Measurements from ENCODE around the gene RAB23. TPM values are rescaled to one million over a fixed set of nuclear protein-coding genes. Genes with fewer than 3 reads are reported as not detected.

Gene RAB23
- total and polyA plus RNA-seq, 2 donors (not counting 3 experiments of a cell fraction or from before 2014, with no cell fraction given): 3.4 to 9.4 TPM

- intact Hi-C loops (cut with micrococcal nuclease) (no loop called here), dilution Hi-C loops (cut with MboI; ENCODE audit: extremely low pct_ligation_motif_present, low sequenced_read_pairs) (no loop called here)
- Histone ChIP-seq H4K20me1 (replicated peaks; ENCODE audit: control insufficient read depth, extremely low read depth, insufficient read depth, low read length) (no peaks in the 10 kb centered on the region), H3K36me3 (ENCODE audit: control insufficient read depth in 2 of 2, extremely low read depth in 1 of 2, insufficient read depth in 2 of 2, low read length in 2 of 2) (no peaks in the 10 kb centered on the region), H3K27ac (ENCODE audit: insufficient read depth, low read depth, low read length) (no peak overlapping the region), H3K79me2 (ENCODE audit: control insufficient read depth, insufficient read depth, low read length) (no peaks in the 10 kb centered on the region), H2AFZ (ENCODE audit: low read depth, low read length) (no peak overlapping the region), H3K4me3 (replicated peaks in 1 of 3; ENCODE audit: insufficient read depth in 1 of 3, low read depth in 1 of 3, low read length in 3 of 3) (no peak overlapping the region), H3K27me3 (ENCODE audit: control insufficient read depth in 2 of 2, insufficient read depth in 2 of 2, low read length in 2 of 2) (peaks cover 2 to 3% of the 10 kb centered on the region in 2 experiments), H3K9ac (replicated peaks; ENCODE audit: extremely low read depth, insufficient read depth, low read length) (no peak overlapping the region), H3K9me1 (replicated peaks; ENCODE audit: control insufficient read depth, extremely low read depth, insufficient read depth, low read length) (no peaks in the 10 kb centered on the region), H3K9me3 (replicated peaks; ENCODE audit: control insufficient read depth, insufficient read depth, low read length) (no peaks in the 10 kb centered on the region), H3K4me1 (ENCODE audit: control insufficient read depth, extremely low read depth, insufficient read depth, low read length) (peaks cover 12% of the 10 kb centered on the region), H3K4me2 (ENCODE audit: insufficient read depth, low read length) (no peak overlapping the region)
- FAIRE-seq: no peak
- ChIA-PET POLR2A (no interaction called here), CTCF (no interaction called here)
- TF ChIP-seq MYC (IDR thresholded peaks at IDR 0.05; ENCODE audit: low read depth, low read length) (no peak), GATA2 (IDR thresholded peaks at IDR 0.05; ENCODE audit: insufficient read depth, insufficient read length, low read depth, low read length) (no peak), JUN (IDR thresholded peaks at IDR 0.05; ENCODE audit: borderline replicate concordance, insufficient read depth, insufficient read length, low read depth) (no peak), EZH2 (IDR thresholded peaks at IDR 0.05; ENCODE audit: borderline replicate concordance, low read depth, low read length, severe bottlenecking) (no peak), POLR2AphosphoS5 (IDR thresholded peaks at IDR 0.05; ENCODE audit: insufficient read depth, low read depth, low read length) (no peak), POLR2A (IDR thresholded peaks at IDR 0.05; ENCODE audit: low read depth, low read length) (no peak), MAX (IDR thresholded peaks at IDR 0.05; ENCODE audit: insufficient read depth, insufficient read length) (no peak), FOS (IDR thresholded peaks at IDR 0.05; ENCODE audit: borderline replicate concordance, insufficient read depth, low read length) (no peak), CTCF (IDR thresholded peaks at IDR 0.05; ENCODE audit: extremely low read depth in 1 of 2, insufficient read depth in 1 of 2, low read depth in 1 of 2, low read length in 2 of 2) (no peak)
- BruUV-seq (replicated peaks): no TSS peak
- no peak for DNase-seq (ENCODE audit: low read depth, low spot score)
Measured at GRCh38 chr6:57259064-57259463, 37.0 kb upstream of the RAB23 start.
